HL-60/S4 (cell line): ENCODE data around the gene PRKACB.

Experiments used
- in situ Hi-C: fragments of 300-500 bp; cut with MboI; formaldehyde crosslinking; loops from 2 replicates; pipeline ENCODE4 v1.14.3; 2022; ENCODE audit warnings: low sequenced_read_pairs

PRKACB gene

DNA sequence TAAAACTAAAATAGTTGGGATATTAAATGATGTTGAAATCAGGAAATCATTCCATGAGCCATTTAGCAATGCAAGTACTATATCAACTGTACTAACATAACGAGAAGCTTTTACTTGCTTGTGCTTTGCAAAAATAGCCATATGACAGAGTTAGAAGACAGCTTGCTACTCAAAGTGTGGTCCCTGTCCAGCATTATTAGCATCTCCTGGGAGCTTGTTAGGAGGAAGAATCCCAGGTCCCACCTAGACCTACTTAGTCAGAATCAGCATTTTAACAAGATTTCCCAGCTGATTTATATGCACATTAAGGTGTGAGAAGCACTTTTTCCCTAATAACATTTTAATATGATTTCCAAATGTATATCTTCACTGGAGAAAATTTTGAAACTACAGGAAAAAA is 4.7 kb downstream of the PRKACB start:
- in situ Hi-C loops, result loop anchor here (25.0 kb wide), 1 partner anchor 614 kb away; no protein-coding TSS in a partner anchor

DNA sequence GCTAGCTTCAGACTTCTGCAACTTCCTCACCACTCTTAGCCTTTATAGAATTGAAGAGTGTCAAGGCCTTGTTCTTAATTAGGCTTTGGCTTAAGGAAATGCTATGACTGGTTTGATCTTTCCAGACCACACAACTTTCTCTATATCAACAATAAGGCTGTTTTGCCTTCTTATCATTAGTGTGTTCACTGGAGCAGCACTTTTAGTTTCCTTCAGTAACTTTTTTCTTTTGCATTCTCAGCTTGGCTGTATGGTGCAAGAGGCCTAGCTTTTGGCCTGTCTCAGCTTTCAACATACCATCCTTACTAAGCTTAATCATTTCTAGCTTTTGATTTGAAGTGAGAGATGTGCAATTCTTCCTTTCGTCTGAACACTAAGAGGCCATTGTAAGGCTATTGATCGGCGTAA is 8.6 kb downstream of the PRKACB start:
- in situ Hi-C loops, result loop anchor here (10.0 kb wide), 1 partner anchor 282 kb away; no protein-coding TSS in a partner anchor

DNA sequence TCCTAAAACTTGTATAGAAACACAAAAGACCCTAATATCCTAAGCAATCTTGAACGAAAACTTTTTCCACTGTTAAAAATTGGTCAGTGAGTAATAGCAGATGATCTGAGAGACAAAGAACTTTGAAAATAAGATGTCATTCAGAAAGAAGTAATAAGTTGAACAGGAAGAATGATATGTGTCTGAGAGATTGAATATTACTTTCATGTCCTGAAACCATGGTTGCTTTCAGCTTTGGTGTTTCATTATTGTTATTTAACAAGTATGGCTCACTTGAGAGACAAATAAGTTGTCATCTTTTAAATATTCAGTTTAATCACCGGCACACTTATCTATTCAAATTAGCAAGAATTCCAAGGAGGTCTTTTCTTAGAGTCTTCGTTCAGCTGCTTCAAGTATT is 11.4 kb downstream of the PRKACB start:
- in situ Hi-C loops, result loop anchor here (10.0 kb wide), 1 partner anchor 279 kb away; no protein-coding TSS in a partner anchor

DNA sequence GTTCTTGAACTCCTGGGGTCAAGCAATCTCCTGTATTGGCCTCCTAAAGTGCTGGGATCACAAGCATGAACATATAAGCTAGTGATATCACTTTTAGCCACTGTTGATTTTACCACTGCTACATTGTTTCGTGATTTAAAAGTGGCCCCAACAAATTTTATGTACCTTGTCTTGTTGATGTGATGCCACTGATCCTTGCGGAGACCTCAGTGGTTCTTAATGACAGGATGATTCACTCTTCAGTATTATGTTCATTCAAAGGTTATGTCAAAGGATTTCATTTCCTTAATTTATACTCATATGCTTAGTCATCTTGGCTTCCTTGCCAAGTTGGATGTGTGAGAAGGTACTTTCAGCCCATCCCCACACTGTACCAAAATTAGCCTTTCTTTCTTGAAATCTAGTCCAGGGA is 12.1 kb downstream of the PRKACB start:
- in situ Hi-C loops, result loop anchor here (10.0 kb wide), 1 partner anchor 279 kb away; no protein-coding TSS in a partner anchor

DNA sequence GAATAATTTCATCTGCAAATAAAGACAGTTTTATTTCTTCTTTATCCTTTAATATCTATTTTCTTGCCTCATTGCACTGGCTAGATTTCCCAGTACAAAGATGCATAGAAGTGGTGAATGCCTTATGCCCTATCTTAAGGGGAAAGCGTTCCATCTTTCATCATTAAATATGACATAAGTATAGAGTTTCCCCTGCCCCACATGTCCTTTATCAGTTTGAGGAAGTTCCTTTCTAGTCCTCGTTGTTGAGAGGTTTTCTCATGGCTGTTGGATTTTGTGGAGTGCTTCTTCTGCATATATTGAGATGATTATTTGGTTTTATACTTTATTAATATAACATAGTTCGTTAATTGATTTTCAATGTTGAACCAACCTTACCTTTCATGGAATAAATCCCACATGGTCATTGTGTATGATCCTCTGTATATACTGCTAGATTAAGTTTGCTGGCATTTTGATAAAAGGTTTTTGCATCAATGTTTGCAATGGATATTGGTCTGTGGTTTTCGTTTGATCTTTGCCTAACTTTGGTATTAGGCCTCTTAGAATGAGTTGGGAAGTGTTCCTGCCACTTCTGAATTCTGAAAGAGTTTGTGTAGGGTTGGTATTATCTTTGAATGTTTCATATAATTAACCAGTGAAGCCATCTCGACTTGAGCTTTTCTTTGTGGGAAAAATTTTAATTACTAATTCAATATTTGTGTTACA is 15.6 kb downstream of the PRKACB start:
- in situ Hi-C loops, result loop anchor here (10.0 kb wide), 1 partner anchor 275 kb away; no protein-coding TSS in a partner anchor

DNA sequence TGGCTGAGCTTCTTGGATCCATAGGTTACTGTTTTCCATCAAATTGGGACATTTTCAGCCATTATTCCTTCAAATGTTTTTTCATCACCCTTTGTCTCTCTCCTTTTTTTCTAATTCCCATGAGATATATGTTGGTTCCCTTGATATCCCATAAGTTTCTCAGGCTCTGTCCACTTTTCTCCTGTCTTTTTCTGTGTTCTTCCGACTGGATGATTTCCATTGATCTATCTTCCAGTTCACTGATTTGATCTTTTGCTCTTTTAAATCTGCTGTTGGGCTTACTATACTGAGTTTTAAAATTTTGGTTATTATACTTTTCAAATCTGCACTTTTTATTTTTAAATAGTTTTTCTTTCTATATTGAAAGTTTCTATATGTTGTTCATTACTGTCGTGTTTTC is 18.2 kb downstream of the PRKACB start:
- in situ Hi-C loops, result no loop called here

DNA sequence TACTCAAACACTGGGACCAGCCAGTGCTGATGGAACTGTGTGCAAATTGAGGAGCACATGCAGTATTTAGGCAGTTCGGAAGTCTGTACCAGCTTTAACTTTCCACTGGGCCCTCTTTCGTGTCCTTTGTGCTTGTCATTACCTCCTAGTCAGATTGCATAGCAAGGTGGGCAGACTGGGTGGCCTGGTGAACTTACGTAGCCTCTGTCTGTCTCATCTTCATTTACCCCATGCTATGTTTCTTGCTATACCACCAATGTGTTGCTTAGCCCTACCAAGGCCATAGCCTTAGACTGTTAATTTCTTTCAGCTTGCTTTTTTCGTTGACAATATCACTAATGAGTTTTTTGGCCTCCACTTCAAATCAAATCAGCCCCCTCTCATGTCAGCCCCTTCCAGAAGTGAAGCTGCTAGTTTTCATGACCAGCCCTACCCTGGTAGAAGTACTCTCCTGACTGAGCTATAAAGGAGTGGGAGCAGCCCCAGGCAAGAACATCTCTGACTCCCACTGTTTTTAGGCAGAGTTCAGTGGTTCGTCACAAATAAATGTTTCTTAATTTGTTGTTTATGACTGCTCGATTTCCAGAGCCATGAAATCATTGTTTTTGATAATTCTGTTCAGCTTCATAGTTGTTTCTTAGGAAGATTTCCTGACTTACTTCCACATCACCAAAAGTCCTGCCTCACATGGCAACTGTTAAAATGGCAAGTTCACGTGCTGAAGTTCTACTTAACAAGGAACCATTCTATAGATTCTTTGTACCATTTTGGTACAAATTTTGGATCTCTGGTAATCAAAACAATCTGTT is 19.3 kb downstream of the PRKACB start:
- in situ Hi-C loops, result no loop called here

DNA sequence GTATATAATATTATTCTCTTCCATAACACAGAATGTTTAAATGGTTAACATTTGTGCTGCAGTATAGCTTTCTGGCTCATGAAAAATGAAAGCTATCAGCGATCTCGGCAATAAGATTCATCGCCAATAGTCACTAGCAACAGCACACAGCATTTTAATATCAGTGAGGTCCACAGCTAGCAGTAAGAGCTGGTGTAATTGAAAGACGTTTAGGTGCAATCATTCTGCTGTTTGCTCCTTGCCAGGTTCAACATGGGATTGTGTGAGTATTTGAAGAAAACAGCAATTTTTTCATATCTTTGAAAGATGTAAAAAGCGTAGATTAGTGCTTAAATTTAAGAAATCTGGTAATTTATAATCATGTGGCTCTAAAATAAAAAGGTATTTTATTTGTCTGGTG is 20.1 kb downstream of the PRKACB start:
- in situ Hi-C loops, result no loop called here

DNA sequence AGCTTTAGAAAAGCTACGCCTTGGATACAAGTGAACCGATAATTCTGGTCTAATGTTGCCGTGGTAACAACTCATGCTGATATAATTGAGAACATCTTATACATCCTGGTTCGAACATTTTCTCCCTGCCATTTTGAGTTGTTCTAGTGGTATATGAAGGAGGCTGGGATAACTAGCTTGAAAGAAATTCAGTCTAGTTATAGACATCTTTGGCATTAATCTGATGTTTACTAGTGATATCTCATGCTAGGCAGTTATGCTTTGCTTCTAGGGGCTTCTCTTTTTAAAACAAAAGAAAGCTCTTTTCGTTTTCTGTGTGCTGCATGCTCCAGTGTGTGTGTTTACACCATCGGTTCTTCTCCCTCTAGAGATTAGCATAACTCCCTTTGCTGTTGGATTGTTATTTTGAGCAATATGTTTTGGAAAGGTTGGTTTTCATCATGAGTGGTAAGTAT is 20.5 kb downstream of the PRKACB start:
- in situ Hi-C loops, result no loop called here

DNA sequence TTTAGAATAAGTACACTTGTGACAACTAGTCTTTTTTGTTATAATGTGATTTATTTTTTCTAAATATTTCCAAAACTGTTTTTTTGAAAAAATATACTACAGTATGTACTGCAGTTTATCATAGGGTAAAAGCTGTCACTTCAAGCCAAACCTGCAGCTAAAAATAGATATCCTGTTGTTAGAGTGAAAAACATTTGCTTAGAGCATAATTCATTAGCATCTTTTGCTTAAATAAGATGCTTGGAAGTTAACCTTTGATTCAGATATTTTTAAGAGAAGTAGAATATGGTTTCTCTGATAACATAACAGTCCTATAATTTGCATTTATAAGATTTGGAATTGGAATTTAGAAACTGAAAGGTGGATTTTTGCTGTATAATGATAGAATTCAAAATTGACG is 21.5 kb downstream of the PRKACB start:
- in situ Hi-C loops, result no loop called here

DNA sequence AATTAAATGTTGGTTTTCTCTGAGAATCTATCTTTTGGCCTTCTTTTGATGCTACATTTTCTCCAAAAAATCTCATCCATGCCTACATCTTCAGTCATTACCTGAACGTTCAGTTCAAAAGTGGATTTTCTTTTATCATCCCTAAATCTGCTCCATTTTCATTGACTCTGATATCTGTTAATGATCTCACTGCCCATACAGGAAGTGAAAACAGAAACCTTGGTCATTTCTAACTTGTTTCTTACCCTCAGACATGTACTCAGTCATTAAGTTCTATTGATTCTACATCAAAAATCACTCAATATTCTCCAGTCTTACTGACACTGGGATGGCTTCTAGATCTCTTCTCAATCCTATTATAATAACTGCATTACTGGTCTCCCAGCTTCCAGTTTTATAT is 22.7 kb downstream of the PRKACB start:
- in situ Hi-C loops, result no loop called here

DNA sequence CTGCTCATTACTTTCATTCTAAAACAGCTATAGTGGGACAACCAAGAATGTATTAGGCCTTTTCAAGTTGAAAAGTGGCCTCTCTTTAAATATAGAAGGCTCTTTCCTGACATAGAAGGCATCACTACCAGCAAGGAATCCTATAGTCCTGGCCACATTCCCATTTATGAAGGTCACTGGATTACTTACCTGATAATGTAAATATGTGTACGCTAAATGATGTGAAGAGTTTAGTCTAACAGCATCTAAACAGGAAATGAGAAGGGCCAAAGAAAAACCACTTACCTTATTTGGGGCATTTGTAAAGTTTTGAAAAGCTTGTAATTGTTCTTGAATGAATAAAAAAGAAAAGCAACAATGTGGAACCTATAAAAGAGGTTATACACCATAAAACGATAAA is 24.7 kb downstream of the PRKACB start:
- in situ Hi-C loops, result no loop called here

DNA sequence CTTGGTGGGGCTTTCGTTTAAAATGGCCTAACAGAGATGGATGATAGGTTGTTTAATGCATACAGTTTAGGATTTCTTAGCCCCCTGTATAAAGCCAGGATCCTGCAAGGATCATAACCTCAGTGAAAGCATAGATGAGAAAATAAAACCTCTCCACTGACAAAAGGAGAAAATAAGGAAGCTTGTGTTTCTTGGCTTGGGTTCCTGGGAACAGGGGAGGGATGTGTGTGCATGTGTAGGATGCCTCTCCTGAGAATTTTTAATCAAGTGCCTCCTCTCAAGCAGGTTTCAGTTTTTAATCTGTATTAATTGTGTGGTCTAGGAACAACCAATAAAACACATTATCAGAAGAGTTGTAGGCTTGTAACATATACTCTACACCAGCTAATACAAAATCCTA is 26.1 kb downstream of the PRKACB start:
- in situ Hi-C loops, result no loop called here

DNA sequence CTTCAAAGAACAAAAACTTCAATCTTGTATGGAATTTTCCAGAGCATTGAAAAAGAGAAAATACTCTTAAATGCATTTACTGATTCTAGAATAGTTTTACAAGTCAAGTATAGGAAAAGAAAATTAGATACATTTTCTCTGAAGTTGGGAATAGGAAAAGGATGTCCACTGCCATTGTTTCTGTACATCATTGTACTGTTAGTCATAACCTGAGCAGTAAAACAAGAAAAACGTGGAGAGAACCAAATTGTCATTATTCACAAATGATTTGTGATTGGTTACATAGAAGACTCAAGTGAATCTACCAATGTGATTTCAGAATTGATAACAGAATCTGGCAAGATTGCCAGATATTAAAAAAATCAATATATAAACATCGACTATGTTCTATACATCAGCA is 27.4 kb downstream of the PRKACB start:
- in situ Hi-C loops, result no loop called here

DNA sequence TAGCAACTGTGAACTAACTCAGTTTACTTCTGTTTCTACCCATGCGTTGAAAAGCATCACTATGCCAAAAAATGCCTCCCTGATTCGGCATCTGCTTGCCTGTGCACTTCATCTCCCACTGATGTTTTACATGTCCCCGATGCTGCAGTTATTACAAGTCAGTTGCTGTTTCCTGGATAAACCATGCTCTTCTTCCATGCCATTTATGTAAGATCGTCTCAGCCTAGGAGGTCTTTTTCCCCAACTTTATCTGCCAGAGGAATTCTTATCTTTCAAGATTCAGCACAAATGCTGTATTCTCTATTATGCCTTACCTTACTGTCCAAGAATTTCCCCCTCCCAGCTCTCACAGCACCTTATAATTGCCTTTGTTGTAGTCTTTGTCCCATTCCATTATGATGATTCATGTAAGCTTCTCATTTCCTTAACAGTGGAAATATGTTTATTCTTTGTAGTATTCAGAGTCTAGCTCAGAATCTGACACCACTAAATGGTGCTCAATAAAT is 30.0 kb downstream of the PRKACB start:
- in situ Hi-C loops, result no loop called here

DNA sequence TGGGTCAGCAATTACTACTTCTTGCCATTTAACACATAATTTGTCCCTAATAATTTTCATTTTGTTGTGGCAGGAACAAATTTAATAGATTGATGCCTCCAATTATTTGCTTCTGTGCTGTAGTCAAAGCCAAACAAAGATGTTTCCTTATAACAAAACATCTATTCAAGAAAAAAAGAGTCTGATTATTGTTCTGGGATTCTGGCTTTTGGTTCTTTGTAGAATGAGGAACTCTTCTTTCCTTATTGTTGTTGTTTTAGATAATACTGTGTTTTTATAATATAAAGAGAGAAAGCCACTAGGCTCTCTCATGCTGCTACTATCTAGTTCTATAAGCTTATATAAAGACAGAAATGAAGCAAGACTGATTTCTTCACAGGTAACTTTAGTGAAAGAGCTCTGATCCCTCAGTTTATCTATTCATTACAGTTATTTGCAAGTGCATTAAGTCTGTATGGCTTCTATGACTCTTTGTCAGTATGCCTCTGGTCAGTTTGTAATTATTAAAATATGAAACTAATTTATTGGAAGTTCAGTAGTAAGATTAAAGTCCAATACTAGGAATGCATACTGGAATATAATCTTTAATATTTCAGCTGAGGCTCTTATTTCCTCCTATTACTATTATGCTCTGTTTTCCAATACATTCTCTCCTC is 37.4 kb downstream of the PRKACB start:
- in situ Hi-C loops, result no loop called here

DNA sequence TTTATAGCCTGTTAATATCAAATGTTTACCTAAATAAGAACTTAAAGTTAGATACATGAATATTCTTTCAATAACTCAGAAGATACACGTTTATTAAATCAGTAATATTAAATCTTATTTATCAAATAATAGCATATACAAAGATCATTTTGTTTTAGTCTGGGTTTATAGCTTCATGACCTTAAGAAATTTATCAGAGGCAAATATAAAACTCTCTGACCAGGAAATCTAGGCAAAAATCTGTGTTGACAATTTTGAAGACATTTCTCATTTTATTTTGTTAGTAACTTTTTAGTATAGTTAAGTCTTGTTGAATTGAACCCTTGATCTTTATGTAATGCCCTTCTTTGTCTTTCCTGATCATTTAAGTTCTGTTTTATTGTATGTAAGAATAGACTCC is 46.4 kb downstream of the PRKACB start:
- in situ Hi-C loops, result no loop called here

DNA sequence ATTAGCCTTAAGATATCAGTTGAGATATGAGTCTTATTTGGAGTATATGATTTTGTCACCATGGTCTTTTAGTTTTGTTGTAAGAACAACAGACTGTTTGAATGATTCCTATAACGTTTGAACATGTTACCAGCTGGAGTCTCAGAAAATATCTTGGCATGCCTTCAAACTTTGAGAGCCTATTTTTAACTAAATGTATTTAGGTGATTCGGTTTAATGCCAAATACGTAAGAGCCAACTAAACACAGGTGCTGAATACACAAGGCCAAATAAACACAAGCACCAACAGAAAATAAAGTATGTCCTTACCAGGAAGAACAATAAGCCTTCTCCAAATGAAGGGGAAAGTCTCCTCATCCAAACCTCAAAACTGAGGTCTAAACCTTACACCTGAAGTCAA is 48.6 kb downstream of the PRKACB start:
- in situ Hi-C loops, result no loop called here

DNA sequence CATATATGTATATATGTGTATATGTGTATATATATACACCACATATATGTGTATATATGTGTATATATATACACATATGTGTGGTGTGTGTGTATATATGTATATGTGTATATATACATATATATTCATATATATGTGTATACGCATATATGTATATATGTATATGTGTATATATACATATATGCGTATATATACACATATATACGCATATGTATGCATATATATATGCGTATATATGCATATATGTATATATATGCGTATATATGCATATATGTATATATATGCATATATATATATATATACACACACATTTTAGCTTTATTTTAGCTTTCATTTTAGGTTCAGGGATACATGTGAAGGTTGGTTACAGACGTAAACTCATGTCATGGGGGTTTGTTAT is 54.8 kb downstream of the PRKACB start:
- in situ Hi-C loops, result no loop called here

DNA sequence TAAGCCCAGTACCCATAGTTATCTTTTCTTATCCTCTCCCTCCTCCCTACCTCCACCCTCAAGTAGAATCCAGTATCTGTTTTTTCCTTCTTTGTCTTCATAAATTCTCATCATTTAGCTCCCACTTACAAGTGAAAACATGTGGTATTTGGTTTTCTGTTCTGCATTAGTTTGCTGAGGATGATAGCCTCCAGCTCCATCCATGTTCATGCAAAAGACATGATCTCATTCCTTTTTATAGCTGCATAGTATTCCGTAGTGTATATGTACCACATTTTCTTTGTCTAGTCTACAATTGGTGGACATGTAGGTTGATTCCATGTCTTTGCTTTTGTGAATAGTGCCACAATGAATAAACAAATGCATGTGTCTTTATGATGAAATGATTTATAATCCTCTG is 55.2 kb downstream of the PRKACB start:
- in situ Hi-C loops, result no loop called here

DNA sequence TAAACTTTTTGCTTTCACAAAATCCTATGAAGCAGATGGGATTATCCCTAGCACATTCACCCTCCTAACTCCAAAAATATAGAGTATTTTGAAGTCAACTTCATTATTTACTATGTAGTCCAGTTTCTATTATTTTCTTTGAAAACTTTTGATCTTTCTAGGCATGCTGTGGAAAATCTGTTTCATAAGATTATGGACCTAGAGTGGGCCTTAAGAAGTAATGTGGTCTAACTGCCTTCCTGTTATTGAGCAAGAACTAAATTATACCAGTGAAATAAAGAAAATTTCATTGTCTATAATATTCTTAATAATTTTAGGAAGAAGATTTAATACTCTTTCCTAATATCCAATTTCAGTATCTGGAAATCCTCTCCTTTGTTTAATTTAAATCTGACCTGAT is 58.1 kb downstream of the PRKACB start:
- in situ Hi-C loops, result no loop called here
